Sigmoid colon (tissue), 4 donors: ENCODE measurements around the gene CCDC102B.

ENCODE experiments used
- POLR2AphosphoS5 ChIP-seq, 4 donors: sonication (generic); formaldehyde crosslinking; IDR thresholded peaks; one replicate each; pipeline ENCODE4 v1.6.1; 2017; ENCODE audit warnings: antibody characterized with exemption in 4 of 4
- TF ChIP-seq, protein P1 (sequence below), 4 experiments: fragments of 450-650 bp in 3 of 4; fragments of 200-600 bp in 1 of 4; IDR thresholded peaks; one replicate each; pipeline ENCODE4 v1.5.1; 2016 to 2019; ENCODE audit warnings: antibody characterized with exemption in 4 of 4, mild to moderate bottlenecking in 3 of 4, moderate library complexity in 2 of 4

DNA sequence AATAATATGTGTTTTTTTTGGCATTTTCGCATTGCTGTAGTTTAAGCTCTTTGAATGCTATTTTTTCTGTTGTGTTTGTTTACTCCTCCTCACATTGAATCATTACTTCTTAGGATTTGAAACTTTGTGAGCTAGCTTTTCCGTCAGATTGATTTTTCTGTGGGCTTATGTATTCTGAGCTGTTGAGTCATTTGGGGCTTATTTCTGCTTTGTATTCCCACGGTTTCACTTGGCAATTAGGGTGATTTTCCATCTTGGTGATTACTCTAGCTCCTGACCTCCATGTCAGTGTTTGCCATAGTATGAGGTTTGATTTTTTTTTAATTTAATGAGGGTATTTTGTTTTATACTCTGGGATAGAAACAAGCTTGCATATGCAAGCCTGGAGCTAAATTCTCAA, 200.0 kb downstream of the CCDC102B start:
- TF ChIP-seq, protein P1, sequence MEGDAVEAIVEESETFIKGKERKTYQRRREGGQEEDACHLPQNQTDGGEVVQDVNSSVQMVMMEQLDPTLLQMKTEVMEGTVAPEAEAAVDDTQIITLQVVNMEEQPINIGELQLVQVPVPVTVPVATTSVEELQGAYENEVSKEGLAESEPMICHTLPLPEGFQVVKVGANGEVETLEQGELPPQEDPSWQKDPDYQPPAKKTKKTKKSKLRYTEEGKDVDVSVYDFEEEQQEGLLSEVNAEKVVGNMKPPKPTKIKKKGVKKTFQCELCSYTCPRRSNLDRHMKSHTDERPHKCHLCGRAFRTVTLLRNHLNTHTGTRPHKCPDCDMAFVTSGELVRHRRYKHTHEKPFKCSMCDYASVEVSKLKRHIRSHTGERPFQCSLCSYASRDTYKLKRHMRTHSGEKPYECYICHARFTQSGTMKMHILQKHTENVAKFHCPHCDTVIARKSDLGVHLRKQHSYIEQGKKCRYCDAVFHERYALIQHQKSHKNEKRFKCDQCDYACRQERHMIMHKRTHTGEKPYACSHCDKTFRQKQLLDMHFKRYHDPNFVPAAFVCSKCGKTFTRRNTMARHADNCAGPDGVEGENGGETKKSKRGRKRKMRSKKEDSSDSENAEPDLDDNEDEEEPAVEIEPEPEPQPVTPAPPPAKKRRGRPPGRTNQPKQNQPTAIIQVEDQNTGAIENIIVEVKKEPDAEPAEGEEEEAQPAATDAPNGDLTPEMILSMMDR (IDR thresholded peaks at IDR 0.05), result no peak
- TF ChIP-seq POLR2AphosphoS5 (IDR thresholded peaks at IDR 0.05), result no peak
